Karpas-422 (cell line): ENCODE results near the gene CDHR2. TPM values are rescaled to one million over a fixed set of nuclear protein-coding genes. Genes with fewer than 3 reads are reported as not detected.

Experiments used
- DNase-seq: peaks from one replicate; pipeline ENCODE4 v3.0.0-alpha.2; 2015
- H2AFZ ChIP-seq: fragments of 200-600 bp; sonication (generic); 2 replicates; pipeline ENCODE4 v1.6.1; 2014; ENCODE audit warnings: antibody characterized with exemption, low read length, mixed read lengths
- H3K27ac ChIP-seq: fragments of 200-600 bp; sonication (generic); 2 replicates; pipeline ENCODE4 v1.5.1; 2014; ENCODE audit warnings: mild to moderate bottlenecking, low read length, moderate library complexity
- H3K27me3 ChIP-seq: fragments of 200-600 bp; sonication (generic); 2 replicates; pipeline ENCODE4 v1.6.1; 2014; ENCODE audit warnings: low read length, mixed read lengths
- H3K36me3 ChIP-seq: fragments of 200-600 bp; sonication (generic); 2 replicates; pipeline ENCODE4 v1.6.1; 2014; ENCODE audit warnings: low read length, mixed read lengths; ENCODE audit not compliant: insufficient read depth
- H3K4me1 ChIP-seq: fragments of 200-600 bp; sonication (generic); 2 replicates; pipeline ENCODE4 v1.6.1; 2014; ENCODE audit warnings: mild to moderate bottlenecking, low read length, mixed read lengths
- H3K4me2 ChIP-seq: fragments of 200-600 bp; sonication (generic); 2 replicates; pipeline ENCODE4 v1.6.1; 2014; ENCODE audit warnings: low read length, low read depth, mild to moderate bottlenecking; ENCODE audit not compliant: poor library complexity, severe bottlenecking
- H3K4me3 ChIP-seq: fragments of 200-600 bp; sonication (generic); 2 replicates; pipeline ENCODE4 v1.5.1; 2014; ENCODE audit warnings: mild to moderate bottlenecking, antibody characterized with exemption, low read length, mixed read lengths
- H3K79me2 ChIP-seq: fragments of 200-600 bp; sonication (generic); 2 replicates; pipeline ENCODE4 v1.6.1; 2014; ENCODE audit warnings: mild to moderate bottlenecking, low read length, mixed read lengths
- H3K9ac ChIP-seq: fragments of 200-600 bp; sonication (generic); 2 replicates; pipeline ENCODE4 v1.6.0; 2014; ENCODE audit warnings: low read length
- H3K9me2 ChIP-seq: fragments of 200-600 bp; sonication (generic), shearing (Covaris generic); replicated peaks from 2 replicates; pipeline ENCODE4 v1.6.0; 2014; ENCODE audit warnings: mild to moderate bottlenecking, low read length, moderate library complexity; ENCODE audit not compliant: insufficient read depth
- H3K9me3 ChIP-seq: fragments of 300-700, 200-600 bp; sonication (generic); 2 replicates; pipeline ENCODE4 v1.6.1; 2014; ENCODE audit warnings: low read length, mixed read lengths
- H4K20me1 ChIP-seq: fragments of 200-600 bp; sonication (generic); 2 replicates; pipeline ENCODE4 v1.6.1; 2014; ENCODE audit warnings: mild to moderate bottlenecking, antibody characterized with exemption, low read length, low read depth; ENCODE audit not compliant: insufficient read depth
- total RNA-seq: library from RNA; depleted of rRNA; stranded (reverse); fragments of >200 nt; shearing (Covaris generic); gene quantifications from 2 replicates; pipeline ENCODE4 v1.2.3, GENCODE V29; 2014; ENCODE audit warnings: low replicate concordance

Gene CDHR2
- total RNA-seq, 1 experiment from 2014 or later, result 0.07 TPM

DNA sequence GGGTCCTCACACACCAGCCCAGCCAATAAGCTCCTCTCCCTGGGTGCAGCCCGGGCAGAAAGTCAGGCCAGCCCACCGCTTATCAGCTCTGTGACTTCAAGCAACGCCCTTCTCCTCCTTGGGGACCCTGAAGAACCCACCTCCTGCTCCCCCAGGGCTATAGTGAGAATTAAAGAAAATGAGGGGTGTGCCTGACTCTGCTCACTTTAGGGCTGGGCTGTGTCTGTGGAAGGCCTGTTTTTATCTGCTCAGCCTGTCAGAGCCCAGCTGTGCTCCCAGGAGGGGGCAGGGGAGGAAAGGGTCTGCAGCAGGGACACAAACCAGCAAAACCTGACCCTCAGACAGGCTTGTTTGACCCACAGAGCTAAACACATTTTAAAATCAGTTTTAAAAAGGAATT, 56.9 kb downstream of the CDHR2 start:
- no peaks in the 10 kb centered on the region for H3K9me2 ChIP-seq
- no peak overlapping the region for H3K27ac ChIP-seq
- H3K79me2 ChIP-seq, result no peaks in the 10 kb centered on the region
- no peaks in the 10 kb centered on the region for H3K27me3 ChIP-seq
- DNase-seq, result no peak
- H3K36me3 ChIP-seq, result no peaks in the 10 kb centered on the region
- H3K4me2 ChIP-seq, result no peak overlapping the region
- no peak overlapping the region for H2AFZ ChIP-seq
- H3K9ac ChIP-seq, result no peak overlapping the region
- no peaks in the 10 kb centered on the region for H3K9me3 ChIP-seq
- no peak overlapping the region for H3K4me3 ChIP-seq
- peaks cover 12% of the 10 kb centered on the region for H3K4me1 ChIP-seq
- H4K20me1 ChIP-seq, result peaks cover 38% of the 10 kb centered on the region; the same call in 1 of the 2 replicates

DNA sequence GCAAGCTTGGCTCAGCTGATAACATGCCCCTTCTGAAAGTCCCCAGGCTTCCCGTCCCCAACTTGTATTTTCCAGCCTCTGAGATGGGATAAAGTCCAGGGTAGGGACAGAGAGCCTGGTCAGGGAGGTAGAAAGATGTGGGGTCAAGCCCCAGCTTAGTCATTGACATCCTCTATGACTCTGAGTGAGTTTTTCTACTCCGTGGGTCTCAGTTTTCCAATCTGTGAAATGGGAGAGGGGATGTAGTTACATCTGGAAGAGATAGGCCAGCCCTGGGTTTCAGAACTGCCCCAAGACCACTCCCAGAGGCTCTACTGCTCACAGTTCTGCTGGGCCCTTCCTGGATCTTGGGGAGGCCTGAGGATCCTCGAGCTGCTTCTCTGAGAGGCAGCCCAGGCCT, 57.7 kb downstream of the CDHR2 start:
- H3K4me2 ChIP-seq, result no peak overlapping the region

GRCh38 chr5:176608142-176608705, 59.1 kb downstream of the CDHR2 start:
- H4K20me1 ChIP-seq, result peaks cover 31% of the 10 kb centered on the region; the same call in 1 of the 2 replicates
- H3K27me3 ChIP-seq, result no peaks in the 10 kb centered on the region
- H3K9me3 ChIP-seq, result no peaks in the 10 kb centered on the region
- no peaks in the 10 kb centered on the region for H3K36me3 ChIP-seq
- no peak for DNase-seq
- H3K27ac ChIP-seq, result no peak overlapping the region
- H3K4me2 ChIP-seq, result no peak overlapping the region
- no peaks in the 10 kb centered on the region for H3K79me2 ChIP-seq
- peaks cover 12% of the 10 kb centered on the region for H3K4me1 ChIP-seq
- H3K4me3 ChIP-seq, result no peak overlapping the region
- no peak overlapping the region for H2AFZ ChIP-seq
- H3K9ac ChIP-seq, result no peak overlapping the region
- no peaks in the 10 kb centered on the region for H3K9me2 ChIP-seq

More for the DNA sequence above, 57.7 kb downstream of the CDHR2 start:
- Histone ChIP-seq H3K4me1 (peaks cover 12% of the 10 kb centered on the region), H3K4me3 (no peak overlapping the region), H3K9me3 (no peaks in the 10 kb centered on the region), H3K9ac (no peak overlapping the region), H3K9me2 (no peaks in the 10 kb centered on the region), H2AFZ (no peak overlapping the region), H3K27ac (no peak overlapping the region), H4K20me1 (peaks cover 38% of the 10 kb centered on the region; the same call in 1 of the 2 replicates), H3K27me3 (no peaks in the 10 kb centered on the region), H3K36me3 (no peaks in the 10 kb centered on the region), H3K79me2 (no peaks in the 10 kb centered on the region)
- no peak for DNase-seq

- Histone ChIP-seq H4K20me1 (peaks cover 24% of the 10 kb centered on the region; the same call in 1 of the 2 replicates), H3K4me1 (peaks cover 12% of the 10 kb centered on the region), H3K9ac (peak overlapping the region; percentile 74), H3K27me3 (no peaks in the 10 kb centered on the region), H3K79me2 (no peaks in the 10 kb centered on the region), H3K36me3 (no peaks in the 10 kb centered on the region), H3K4me3 (peak overlapping the region; percentile 76), H3K9me3 (no peaks in the 10 kb centered on the region), H3K4me2 (peak overlapping the region; percentile 95), H2AFZ (no peak overlapping the region), H3K27ac (no peak overlapping the region), H3K9me2 (no peaks in the 10 kb centered on the region)
- DNase-seq, result peak; percentile 61
Observed at GRCh38 chr5:176608937-176609723, 60.0 kb downstream of the CDHR2 start.

GRCh38 chr5:176609724-176610434, 60.7 kb downstream of the CDHR2 start, which contains the start of gene GPRIN1:
Gene GPRIN1 (minus strand): TSS chr5:176610156. CDS start chr5:176599834, 10,322 bp downstream.
- Histone ChIP-seq H3K4me1 (peaks cover 12% of the 10 kb centered on the region), H3K36me3 (no peaks in the 10 kb centered on the region), H2AFZ (peak within 1 kb of the TSS; percentile 97), H3K9ac (peak within 1 kb of the TSS; percentile 80), H3K79me2 (no peaks in the 10 kb centered on the region), H3K27ac (no peak within 1 kb of the TSS), H3K27me3 (no peaks in the 10 kb centered on the region), H3K4me3 (peak within 1 kb of the TSS; percentile 76), H3K9me2 (no peaks in the 10 kb centered on the region), H4K20me1 (peaks cover 24% of the 10 kb centered on the region; the same call in 1 of the 2 replicates), H3K9me3 (no peaks in the 10 kb centered on the region), H3K4me2 (peak within 1 kb of the TSS; percentile 95)
- peak; percentile 89 for DNase-seq

DNA sequence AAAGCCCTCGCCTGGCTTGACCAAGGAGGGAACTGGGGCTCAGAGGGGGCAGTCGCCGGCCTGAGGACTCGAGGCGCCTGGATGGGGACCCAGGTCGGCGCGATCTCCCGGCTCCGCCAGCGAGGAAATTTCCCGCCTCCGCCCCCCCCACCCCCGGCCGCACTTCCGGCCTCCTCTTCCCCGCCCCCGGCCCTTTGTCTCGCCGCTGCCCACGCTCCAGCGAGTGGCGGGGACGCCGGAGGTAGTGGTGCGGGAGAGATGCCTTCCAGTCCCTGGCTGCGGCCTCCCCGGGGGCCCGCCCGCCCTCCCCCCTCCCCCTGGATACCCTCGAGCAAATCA, 61.3 kb downstream of the CDHR2 start:
- no peaks in the 10 kb centered on the region for H3K27me3 ChIP-seq
- H2AFZ ChIP-seq, result peak overlapping the region; percentile 97
- no peak overlapping the region for H3K27ac ChIP-seq
- peak overlapping the region; percentile 80 for H3K9ac ChIP-seq
- peaks cover 12% of the 10 kb centered on the region for H3K4me1 ChIP-seq
- H3K79me2 ChIP-seq, result no peaks in the 10 kb centered on the region
- H3K36me3 ChIP-seq, result no peaks in the 10 kb centered on the region
- H3K9me3 ChIP-seq, result no peaks in the 10 kb centered on the region
- H3K4me2 ChIP-seq, result peak overlapping the region; percentile 95
- peaks cover 24% of the 10 kb centered on the region; the same call in 1 of the 2 replicates for H4K20me1 ChIP-seq
- DNase-seq, result no peak
- H3K4me3 ChIP-seq, result peak overlapping the region; percentile 76; the same call in 1 of the 2 replicates
- H3K9me2 ChIP-seq, result no peaks in the 10 kb centered on the region

- H3K9ac ChIP-seq, result no peak overlapping the region
- H3K9me3 ChIP-seq, result no peaks in the 10 kb centered on the region
- no peak overlapping the region for H2AFZ ChIP-seq
- H3K79me2 ChIP-seq, result no peaks in the 10 kb centered on the region
- H3K4me3 ChIP-seq, result no peak overlapping the region
- no peaks in the 10 kb centered on the region for H3K27me3 ChIP-seq
- no peak overlapping the region for H3K27ac ChIP-seq
- no peaks in the 10 kb centered on the region for H3K9me2 ChIP-seq
- no peaks in the 10 kb centered on the region for H3K36me3 ChIP-seq
- peak; percentile 80 for DNase-seq
- H3K4me2 ChIP-seq, result no peak overlapping the region
- H3K4me1 ChIP-seq, result peaks cover 12% of the 10 kb centered on the region
- peaks cover 20% of the 10 kb centered on the region; the same call in 1 of the 2 replicates for H4K20me1 ChIP-seq
Observed at GRCh38 chr5:176611435-176611834, 62.3 kb downstream of the CDHR2 start.

DNA sequence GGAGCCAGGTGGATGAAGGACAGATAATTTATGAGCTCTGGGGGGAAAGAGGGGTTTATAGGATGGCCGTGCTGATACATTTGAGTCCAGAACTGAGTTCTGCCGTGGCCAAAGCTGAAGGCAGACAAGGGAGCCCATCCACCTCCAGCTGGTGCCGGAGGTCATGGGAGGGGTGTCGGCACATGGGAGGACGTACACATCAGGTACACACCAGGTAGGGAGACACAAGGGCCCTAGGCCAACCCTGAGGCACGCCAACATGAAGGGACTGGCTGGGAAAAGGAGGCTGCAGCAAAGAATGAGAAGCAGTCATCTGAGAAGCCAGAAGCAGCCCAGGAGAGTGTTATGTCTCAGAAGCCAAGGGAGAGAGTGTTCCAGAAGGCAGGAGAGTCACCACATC, 62.9 kb downstream of the CDHR2 start:
- Histone ChIP-seq H3K27ac (no peak overlapping the region), H3K9me2 (no peaks in the 10 kb centered on the region), H3K27me3 (no peaks in the 10 kb centered on the region), H3K9me3 (no peaks in the 10 kb centered on the region), H3K4me2 (no peak overlapping the region), H3K9ac (no peak overlapping the region), H3K36me3 (no peaks in the 10 kb centered on the region), H2AFZ (no peak overlapping the region), H3K4me3 (no peak overlapping the region), H4K20me1 (peaks cover 15% of the 10 kb centered on the region; the same call in 1 of the 2 replicates), H3K4me1 (peaks cover 12% of the 10 kb centered on the region), H3K79me2 (no peaks in the 10 kb centered on the region)
- DNase-seq, result no peak
